ENCODE data around the gene VAMP8.

VAMP8 gene

DNA sequence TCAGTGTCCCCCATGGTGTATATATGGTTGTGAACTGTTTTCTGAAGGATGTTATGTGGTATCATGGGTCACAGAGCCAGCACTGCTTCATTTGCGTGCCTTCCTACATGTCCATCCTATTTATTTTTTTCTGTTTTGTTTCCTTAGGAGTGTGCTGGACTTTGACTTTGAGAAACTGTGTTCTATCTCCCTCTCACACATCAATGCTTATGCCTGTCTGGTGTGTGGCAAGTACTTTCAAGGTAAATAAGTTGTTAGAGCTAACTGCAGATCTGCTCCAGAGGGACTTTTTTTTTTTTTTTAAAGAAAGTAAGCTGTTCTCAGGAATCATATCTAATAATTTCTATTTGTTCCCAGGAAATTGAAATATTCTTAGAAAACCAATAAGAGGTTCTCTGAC, 44.0 kb downstream of the VAMP8 start:
- peaks cover 0 to 25% (median 15%) of the 10 kb centered on the region in 4 donors for H3K4me1 ChIP-seq
- intact Hi-C loops (cut with DNase I; ENCODE audit: low total_unique reads), result no loop called here
- H3K27me3 ChIP-seq, result no peaks in the 10 kb centered on the region
- TF ChIP-seq, protein P1, sequence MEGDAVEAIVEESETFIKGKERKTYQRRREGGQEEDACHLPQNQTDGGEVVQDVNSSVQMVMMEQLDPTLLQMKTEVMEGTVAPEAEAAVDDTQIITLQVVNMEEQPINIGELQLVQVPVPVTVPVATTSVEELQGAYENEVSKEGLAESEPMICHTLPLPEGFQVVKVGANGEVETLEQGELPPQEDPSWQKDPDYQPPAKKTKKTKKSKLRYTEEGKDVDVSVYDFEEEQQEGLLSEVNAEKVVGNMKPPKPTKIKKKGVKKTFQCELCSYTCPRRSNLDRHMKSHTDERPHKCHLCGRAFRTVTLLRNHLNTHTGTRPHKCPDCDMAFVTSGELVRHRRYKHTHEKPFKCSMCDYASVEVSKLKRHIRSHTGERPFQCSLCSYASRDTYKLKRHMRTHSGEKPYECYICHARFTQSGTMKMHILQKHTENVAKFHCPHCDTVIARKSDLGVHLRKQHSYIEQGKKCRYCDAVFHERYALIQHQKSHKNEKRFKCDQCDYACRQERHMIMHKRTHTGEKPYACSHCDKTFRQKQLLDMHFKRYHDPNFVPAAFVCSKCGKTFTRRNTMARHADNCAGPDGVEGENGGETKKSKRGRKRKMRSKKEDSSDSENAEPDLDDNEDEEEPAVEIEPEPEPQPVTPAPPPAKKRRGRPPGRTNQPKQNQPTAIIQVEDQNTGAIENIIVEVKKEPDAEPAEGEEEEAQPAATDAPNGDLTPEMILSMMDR (IDR thresholded peaks at IDR 0.05), result no peak
- H3K36me3 ChIP-seq, result peaks cover 59 to 75% (median 70%) of the 10 kb centered on the region in 3 donors
- no peak overlapping the region for H3K27ac ChIP-seq
- DNase-seq, result no peak
- H3K9me3 ChIP-seq, result no peaks in the 10 kb centered on the region
- H3K4me3 ChIP-seq, result no peak overlapping the region

DNA sequence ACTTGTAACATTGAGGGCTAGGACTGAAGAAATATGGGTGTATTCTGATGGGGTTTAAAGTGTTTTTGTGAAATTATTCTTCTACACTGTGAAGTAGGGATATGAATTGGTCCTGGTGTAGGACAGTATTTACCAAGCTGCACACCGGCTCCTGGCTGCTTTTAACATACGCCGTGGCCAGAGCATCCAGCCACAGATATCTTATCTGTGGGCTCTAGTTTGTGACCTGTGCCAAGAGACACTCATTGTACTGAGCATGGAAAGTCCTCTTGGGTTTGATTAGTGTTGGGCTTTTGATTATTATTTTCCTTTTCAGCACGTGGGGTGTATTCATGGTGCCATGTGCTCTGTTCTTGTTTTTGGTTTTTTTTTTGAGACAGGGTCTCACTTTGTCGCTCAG, 46.6 kb downstream of the VAMP8 start:
- intact Hi-C loops (cut with DNase I; ENCODE audit: low total_unique reads), result no loop called here
- TF ChIP-seq, protein P1 (IDR thresholded peaks at IDR 0.05), result no peak
- no peak for DNase-seq
- Histone ChIP-seq H3K4me3 (no peak overlapping the region), H3K4me1 (peaks cover 0 to under 1% (median under 1%) of the 10 kb centered on the region in 4 donors), H3K27ac (no peak overlapping the region), H3K27me3 (no peaks in the 10 kb centered on the region), H3K36me3 (peaks cover 77 to 98% (median 94%) of the 10 kb centered on the region in 3 donors), H3K9me3 (no peaks in the 10 kb centered on the region)

DNA sequence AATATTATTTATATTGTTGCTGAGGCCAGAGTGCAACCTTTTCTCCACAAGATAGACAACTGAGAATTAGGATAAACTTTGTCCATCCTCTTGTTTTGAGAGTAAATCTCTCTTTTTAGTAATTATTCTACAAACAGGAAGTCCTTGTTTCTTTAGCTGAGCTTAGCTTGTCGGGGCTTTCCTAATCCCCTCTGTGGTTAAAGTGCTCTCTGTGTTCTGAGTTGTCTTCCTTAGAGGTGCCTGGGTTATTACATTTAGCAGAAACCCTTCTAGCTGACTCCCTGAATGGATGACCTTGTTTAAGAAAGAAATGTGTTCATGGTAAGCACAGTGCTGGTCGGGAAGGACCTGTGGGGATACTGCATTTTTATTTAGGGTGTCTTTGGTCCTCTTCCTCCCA, 51.3 kb downstream of the VAMP8 start:
- intact Hi-C loops (cut with DNase I; ENCODE audit: low total_unique reads), result no loop called here
- H3K27me3 ChIP-seq, result no peaks in the 10 kb centered on the region
- H3K4me3 ChIP-seq, result no peak overlapping the region
- TF ChIP-seq, protein P1 (IDR thresholded peaks at IDR 0.05), result no peak
- no peaks in the 10 kb centered on the region for H3K4me1 ChIP-seq
- no peak for DNase-seq
- no peak overlapping the region for H3K27ac ChIP-seq
- peaks cover 83 to 100% (median 95%) of the 10 kb centered on the region in 3 donors for H3K36me3 ChIP-seq
- no peaks in the 10 kb centered on the region for H3K9me3 ChIP-seq

GRCh38 chr2:85631316-85631715, 53.9 kb downstream of the VAMP8 start:
- H3K36me3 ChIP-seq, result peaks cover 66 to 98% (median 95%) of the 10 kb centered on the region in 3 donors
- TF ChIP-seq, protein P1 (IDR thresholded peaks at IDR 0.05), result no peak

More at GRCh38 chr2:85631316-85631715, 53.9 kb downstream of the VAMP8 start:
- Histone ChIP-seq H3K4me3 (no peak overlapping the region), H3K27me3 (no peaks in the 10 kb centered on the region), H3K9me3 (no peaks in the 10 kb centered on the region), H3K4me1 (no peaks in the 10 kb centered on the region), H3K27ac (no peak overlapping the region)
- DNase-seq, result no peak
- intact Hi-C loops (cut with DNase I; ENCODE audit: low total_unique reads), result loop anchor here (10.0 kb wide), 1 partner anchor 443 kb away; no protein-coding TSS in a partner anchor

Measured in tibial artery (tissue), 4 donors.